ENCODE data around the gene CNTNAP5. TPM values are rescaled to one million over a fixed set of nuclear protein-coding genes. Genes with fewer than 3 reads are reported as not detected.

CNTNAP5 gene
- total RNA-seq, 1 donor from 2014 or later, result not detected

- H3F3A ChIP-seq (ENCODE audit: low read depth), result no peaks in the 10 kb centered on the region
- H3K36me3 ChIP-seq, result no peaks in the 10 kb centered on the region
- DNase-seq (ENCODE audit: low spot score), result no peak
- no peak overlapping the region for H2AFZ ChIP-seq (replicated peaks)
- Mint-ChIP-seq H3K4me1 (no peaks in the 10 kb centered on the region), H3K27ac (no peak overlapping the region), H3K36me3 (no peaks in the 10 kb centered on the region), H3K4me3 (no peak overlapping the region), H3K9me3 (no peaks in the 10 kb centered on the region), H3K27me3 (ENCODE audit: insufficient read depth, low read depth) (peaks cover 2% of the 10 kb centered on the region)
- no peaks in the 10 kb centered on the region for H3K27me3 ChIP-seq
- H4K20me1 ChIP-seq (ENCODE audit: low read depth), result no peaks in the 10 kb centered on the region
- H3K9me3 ChIP-seq (ENCODE audit: low read depth), result no peaks in the 10 kb centered on the region
- no peak overlapping the region for H3K4me2 ChIP-seq
- no peak overlapping the region for H3K27ac ChIP-seq
- H3K9ac ChIP-seq, result no peak overlapping the region
- no peaks in the 10 kb centered on the region for H3K4me1 ChIP-seq
- H3K4me3 ChIP-seq, result no peak overlapping the region
- no peaks in the 10 kb centered on the region for H3K79me2 ChIP-seq (ENCODE audit: low read depth)
- no peak for TF ChIP-seq EZH2 (IDR thresholded peaks at IDR 0.05)
- TF ChIP-seq EZH2phosphoT487 (IDR thresholded peaks at IDR 0.05), result no peak
- TF ChIP-seq CTCF (IDR thresholded peaks at IDR 0.05), result no peak
Measured at GRCh38 chr2:124816007-124816406, 790.9 kb downstream of the CNTNAP5 start.

GRCh38 chr2:124822516-124822915 lies 797.4 kb downstream of the CNTNAP5 start:
- no peak overlapping the region for H3K9ac ChIP-seq
- no peaks in the 10 kb centered on the region for H4K20me1 ChIP-seq (ENCODE audit: low read depth)
- H3K9me3 Mint-ChIP-seq, result no peaks in the 10 kb centered on the region

GRCh38 chr2:124824441-124824840 lies 799.4 kb downstream of the CNTNAP5 start:
- Histone ChIP-seq H3K4me2 (no peak overlapping the region), H3K27ac (no peak overlapping the region), H3K27me3 (no peaks in the 10 kb centered on the region), H3K79me2 (ENCODE audit: low read depth) (no peaks in the 10 kb centered on the region), H3K4me1 (no peaks in the 10 kb centered on the region), H3K4me3 (no peak overlapping the region), H3F3A (ENCODE audit: low read depth) (no peaks in the 10 kb centered on the region), H3K36me3 (no peaks in the 10 kb centered on the region), H2AFZ (replicated peaks) (no peak overlapping the region), H3K9me3 (ENCODE audit: low read depth) (no peaks in the 10 kb centered on the region), H3K9ac (no peak overlapping the region), H4K20me1 (ENCODE audit: low read depth) (no peaks in the 10 kb centered on the region)
- peaks cover 4% of the 10 kb centered on the region for H3K9me3 Mint-ChIP-seq
- no peak overlapping the region for H3K27ac Mint-ChIP-seq
- no peaks in the 10 kb centered on the region for H3K4me1 Mint-ChIP-seq
- H3K36me3 Mint-ChIP-seq, result no peaks in the 10 kb centered on the region
- peaks cover 4% of the 10 kb centered on the region for H3K27me3 Mint-ChIP-seq (ENCODE audit: insufficient read depth, low read depth)
- TF ChIP-seq EZH2phosphoT487 (IDR thresholded peaks at IDR 0.05) (no peak), CTCF (IDR thresholded peaks at IDR 0.05) (no peak)
- DNase-seq (ENCODE audit: low spot score), result no peak
- H3K4me3 Mint-ChIP-seq, result no peak overlapping the region

More at GRCh38 chr2:124822516-124822915, 797.4 kb downstream of the CNTNAP5 start:
- Mint-ChIP-seq H3K36me3 (no peaks in the 10 kb centered on the region), H3K27ac (no peak overlapping the region), H3K4me1 (no peaks in the 10 kb centered on the region), H3K27me3 (ENCODE audit: insufficient read depth, low read depth) (peaks cover 7% of the 10 kb centered on the region), H3K4me3 (no peak overlapping the region)
- H3K27me3 ChIP-seq, result no peaks in the 10 kb centered on the region
- H3K9me3 ChIP-seq (ENCODE audit: low read depth), result no peaks in the 10 kb centered on the region
- H3F3A ChIP-seq (ENCODE audit: low read depth), result no peaks in the 10 kb centered on the region
- no peaks in the 10 kb centered on the region for H3K36me3 ChIP-seq
- no peak overlapping the region for H3K4me3 ChIP-seq
- DNase-seq (ENCODE audit: low spot score), result no peak
- H3K4me1 ChIP-seq, result no peaks in the 10 kb centered on the region
- H3K4me2 ChIP-seq, result no peak overlapping the region
- no peak overlapping the region for H2AFZ ChIP-seq (replicated peaks)
- TF ChIP-seq EZH2 (IDR thresholded peaks at IDR 0.05), result no peak
- no peak for TF ChIP-seq EZH2phosphoT487 (IDR thresholded peaks at IDR 0.05)
- no peak for TF ChIP-seq CTCF (IDR thresholded peaks at IDR 0.05)
- no peaks in the 10 kb centered on the region for H3K79me2 ChIP-seq (ENCODE audit: low read depth)
- no peak overlapping the region for H3K27ac ChIP-seq
